ENCODE results near the gene HOXA4.

HOXA4 gene

DNA sequence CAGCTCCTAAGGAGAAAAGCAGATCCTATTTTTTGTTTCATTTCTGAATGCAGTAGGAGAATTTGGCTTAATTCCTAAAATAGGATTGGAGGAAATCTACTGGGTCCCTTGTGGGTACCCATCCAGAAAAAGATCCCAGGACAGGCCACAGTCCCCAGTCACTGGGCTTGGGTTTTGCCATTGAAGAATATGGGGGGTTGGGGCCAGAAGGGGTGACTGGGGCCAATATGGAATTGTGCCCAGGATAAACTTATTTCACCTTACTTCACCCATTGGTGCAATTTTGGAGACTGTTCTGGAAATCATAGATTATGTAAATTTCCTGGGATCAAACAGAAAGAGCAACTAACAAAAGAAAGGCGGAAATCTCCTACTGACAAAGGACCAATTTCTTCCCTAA is 7.9 kb upstream of the HOXA4 start:
- TF ChIP-seq, protein P1, sequence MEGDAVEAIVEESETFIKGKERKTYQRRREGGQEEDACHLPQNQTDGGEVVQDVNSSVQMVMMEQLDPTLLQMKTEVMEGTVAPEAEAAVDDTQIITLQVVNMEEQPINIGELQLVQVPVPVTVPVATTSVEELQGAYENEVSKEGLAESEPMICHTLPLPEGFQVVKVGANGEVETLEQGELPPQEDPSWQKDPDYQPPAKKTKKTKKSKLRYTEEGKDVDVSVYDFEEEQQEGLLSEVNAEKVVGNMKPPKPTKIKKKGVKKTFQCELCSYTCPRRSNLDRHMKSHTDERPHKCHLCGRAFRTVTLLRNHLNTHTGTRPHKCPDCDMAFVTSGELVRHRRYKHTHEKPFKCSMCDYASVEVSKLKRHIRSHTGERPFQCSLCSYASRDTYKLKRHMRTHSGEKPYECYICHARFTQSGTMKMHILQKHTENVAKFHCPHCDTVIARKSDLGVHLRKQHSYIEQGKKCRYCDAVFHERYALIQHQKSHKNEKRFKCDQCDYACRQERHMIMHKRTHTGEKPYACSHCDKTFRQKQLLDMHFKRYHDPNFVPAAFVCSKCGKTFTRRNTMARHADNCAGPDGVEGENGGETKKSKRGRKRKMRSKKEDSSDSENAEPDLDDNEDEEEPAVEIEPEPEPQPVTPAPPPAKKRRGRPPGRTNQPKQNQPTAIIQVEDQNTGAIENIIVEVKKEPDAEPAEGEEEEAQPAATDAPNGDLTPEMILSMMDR (IDR thresholded peaks at IDR 0.05; ENCODE audit: low read depth, low read length, missing control alignments) = no peak
- in situ Hi-C loops (cut with HindIII; ENCODE audit: low pct_ligation_motif_present, low sequenced_read_pairs) = no loop called here
- no peak for DNase-seq
- Histone ChIP-seq H3K27me3 (replicated peaks) (peaks cover 97% of the 10 kb centered on the region), H3K36me3 (replicated peaks) (no peaks in the 10 kb centered on the region), H3K4me3 (ENCODE audit: low read depth, low read length) (no peak overlapping the region), H3K27ac (no peak overlapping the region)

- no peaks in the 10 kb centered on the region for H3K36me3 ChIP-seq (replicated peaks)
- no peak for DNase-seq
- H3K27ac ChIP-seq = no peak overlapping the region
- TF ChIP-seq, protein P1 (IDR thresholded peaks at IDR 0.05; ENCODE audit: low read depth, low read length, missing control alignments) = no peak
- no peak overlapping the region for H3K4me3 ChIP-seq (ENCODE audit: low read depth, low read length)
- peaks cover 97% of the 10 kb centered on the region for H3K27me3 ChIP-seq (replicated peaks)
- in situ Hi-C loops (cut with HindIII; ENCODE audit: low pct_ligation_motif_present, low sequenced_read_pairs) = no loop called here
Measured at GRCh38 chr7:27137640-27138315, 7.2 kb upstream of the HOXA4 start.

DNA sequence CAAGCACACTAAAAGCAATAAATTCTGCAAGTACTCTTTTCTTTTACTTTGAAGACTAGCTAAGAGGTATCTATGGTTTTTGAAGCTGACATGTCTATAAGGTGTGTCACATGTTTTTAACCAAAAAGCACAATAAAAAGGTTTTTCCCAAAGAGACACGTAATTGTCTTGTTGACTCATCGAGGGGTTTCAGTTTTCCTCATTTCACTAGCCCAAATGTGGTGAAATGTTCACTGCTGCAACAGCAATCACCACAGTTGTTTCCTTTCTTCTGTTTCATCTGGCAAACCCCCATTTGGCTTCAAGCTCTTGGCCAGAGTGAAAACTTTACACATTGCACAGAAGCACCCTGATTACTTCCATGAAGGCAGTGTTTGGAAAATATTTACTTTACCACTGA is 3.8 kb upstream of the HOXA4 start:
- Histone ChIP-seq H3K27ac (no peak overlapping the region), H3K4me3 (ENCODE audit: low read depth, low read length) (no peak overlapping the region), H3K27me3 (replicated peaks) (peaks cover 99% of the 10 kb centered on the region), H3K36me3 (replicated peaks) (no peaks in the 10 kb centered on the region)
- in situ Hi-C loops (cut with HindIII; ENCODE audit: low pct_ligation_motif_present, low sequenced_read_pairs) = no loop called here
- TF ChIP-seq, protein P1 (IDR thresholded peaks at IDR 0.05; ENCODE audit: low read depth, low read length, missing control alignments) = no peak
- no peak for DNase-seq

- Histone ChIP-seq H3K36me3 (replicated peaks) (no peaks in the 10 kb centered on the region), H3K27me3 (replicated peaks) (peaks cover 99% of the 10 kb centered on the region), H3K4me3 (ENCODE audit: low read depth, low read length) (no peak overlapping the region), H3K27ac (no peak overlapping the region)
- DNase-seq = no peak
- in situ Hi-C loops (cut with HindIII; ENCODE audit: low pct_ligation_motif_present, low sequenced_read_pairs) = no loop called here
- TF ChIP-seq, protein P1 (IDR thresholded peaks at IDR 0.05; ENCODE audit: low read depth, low read length, missing control alignments) = no peak
Measured at GRCh38 chr7:27133409-27134231, 3.1 kb upstream of the HOXA4 start.

DNA sequence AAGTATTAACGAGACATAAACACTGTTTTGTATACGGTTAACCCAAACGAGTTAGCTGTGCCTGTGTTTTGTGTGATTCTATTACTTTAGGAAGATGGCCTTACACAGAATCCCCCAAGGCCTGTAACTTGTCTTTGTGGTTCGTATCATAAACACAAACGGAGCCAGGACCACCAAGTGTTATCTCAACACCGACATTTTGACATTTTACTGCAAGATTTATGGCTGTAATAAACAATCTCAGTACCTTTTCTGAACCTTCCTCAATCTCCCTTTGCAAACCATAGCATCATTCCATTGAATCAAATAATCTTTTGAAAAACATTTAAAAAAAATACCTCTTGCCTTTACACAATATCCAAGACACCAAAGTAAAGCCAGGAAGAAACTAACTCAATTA is 2.4 kb upstream of the HOXA4 start:
- TF ChIP-seq, protein P1 (IDR thresholded peaks at IDR 0.05; ENCODE audit: low read depth, low read length, missing control alignments) = no peak
- Histone ChIP-seq H3K36me3 (replicated peaks) (no peaks in the 10 kb centered on the region), H3K27ac (no peak overlapping the region), H3K4me3 (ENCODE audit: low read depth, low read length) (no peak overlapping the region), H3K27me3 (replicated peaks) (peaks cover 99% of the 10 kb centered on the region)
- DNase-seq = no peak
- in situ Hi-C loops (cut with HindIII; ENCODE audit: low pct_ligation_motif_present, low sequenced_read_pairs) = no loop called here
